HG03039 (cell line): Measurements from ENCODE around the gene ZSCAN18.
"Not testable (repeated sequence)": the region's sequence is repeated elsewhere in the genome, so short reads cannot be mapped to it uniquely, and the experiment has no call there.

ENCODE experiments used
- ATAC-seq: cut with Tn5 transposase; IDR thresholded peaks from one replicate; pipeline ENCODE4 v1.9.1; 2021; ENCODE audit warnings: mild to moderate bottlenecking, moderate library complexity; ENCODE audit not compliant: unreplicated experiment

The ZSCAN18 gene

GRCh38 chr19:58097781-58098681 is at the start of gene ZSCAN18:
TSS of gene ZSCAN18 (minus strand) at chr19:58098231. CDS start at chr19:58090267, 7,964 bp downstream.
- peak; percentile 93 for ATAC-seq

- ATAC-seq = not testable (repeated sequence)
Measured at GRCh38 chr19:58147475-58147874, 49.4 kb upstream of the ZSCAN18 start.

- no peak for ATAC-seq
Measured at GRCh38 chr19:58145849-58146248, 47.8 kb upstream of the ZSCAN18 start.

- ATAC-seq = no peak
Measured at GRCh38 chr19:58134244-58134643, 36.2 kb upstream of the ZSCAN18 start.

- ATAC-seq = no peak
Measured at GRCh38 chr19:58129284-58129683, 31.3 kb upstream of the ZSCAN18 start.

GRCh38 chr19:58128041-58128685 is 30.1 kb upstream of the ZSCAN18 start:
- ATAC-seq = no peak

GRCh38 chr19:58123354-58123753 is 25.3 kb upstream of the ZSCAN18 start:
- no peak for ATAC-seq

GRCh38 chr19:58118979-58119733 is 21.1 kb upstream of the ZSCAN18 start:
- ATAC-seq = no peak

- no peak for ATAC-seq
Measured at GRCh38 chr19:58117841-58118575, 20.0 kb upstream of the ZSCAN18 start.

- ATAC-seq = no peak
Measured at GRCh38 chr19:58108546-58108817, 10.5 kb upstream of the ZSCAN18 start.

- no peak for ATAC-seq
Measured at GRCh38 chr19:58107778-58108545, 9.9 kb upstream of the ZSCAN18 start.

GRCh38 chr19:58098682-58098998 is 609 bp upstream of the ZSCAN18 start:
- no peak for ATAC-seq

GRCh38 chr19:58097349-58097748 is 682 bp downstream of the ZSCAN18 start:
- ATAC-seq = no peak

- ATAC-seq = no peak
Measured at GRCh38 chr19:58096884-58097283, 1.1 kb downstream of the ZSCAN18 start.

GRCh38 chr19:58095328-58095727 is 2.7 kb downstream of the ZSCAN18 start:
- ATAC-seq = no peak

GRCh38 chr19:58093071-58093470 is 5.0 kb downstream of the ZSCAN18 start:
- no peak for ATAC-seq

GRCh38 chr19:58091251-58091995 is 6.6 kb downstream of the ZSCAN18 start:
- ATAC-seq = no peak

GRCh38 chr19:58089846-58090245 is 8.2 kb downstream of the ZSCAN18 start:
- ATAC-seq = no peak

GRCh38 chr19:58088521-58089052 is 9.4 kb downstream of the ZSCAN18 start:
- no peak for ATAC-seq
